Mucosa of descending colon (tissue), 3 donors: ENCODE measurements around the gene FEM1A. TPM values are rescaled to one million over a fixed set of nuclear protein-coding genes. Genes with fewer than 3 reads are reported as not detected.

ENCODE experiments used
- ATAC-seq: fragments of 200-7000 bp; cut with Tn5 transposase; one replicate; pipeline ENCODE4 v1.9.1; 2020; ENCODE audit warnings: mild to moderate bottlenecking, moderate library complexity
- DNase-seq, 3 donors: peaks; one replicate each; pipeline ENCODE4 v3.0.0-alpha.2; 2020
- H3K36me3 ChIP-seq: fragments of 200-600 bp; one replicate; pipeline ENCODE4 v1.8.0; 2021; ENCODE audit warnings: low read depth, mild to moderate bottlenecking
- H3K4me1 ChIP-seq: fragments of 200-600 bp; one replicate; pipeline ENCODE4 v1.8.0; 2021; ENCODE audit warnings: low read depth, mild to moderate bottlenecking
- H3K4me3 ChIP-seq: fragments of 200-600 bp; one replicate; pipeline ENCODE4 v1.8.0; 2021; ENCODE audit warnings: mild to moderate bottlenecking
- H3K9me3 ChIP-seq: fragments of 200-600 bp; one replicate; pipeline ENCODE4 v1.8.0; 2021; ENCODE audit warnings: mild to moderate bottlenecking
- intact Hi-C, 2 donors: fragments of 100-400 bp; cut with DNase I in 1 of 2; cut with micrococcal nuclease in 1 of 2; formaldehyde crosslinking; loops; one replicate each; pipeline versions ENCODE4 v1.11.0 to v1.11.1; 2022; cut with DNase I, micrococcal nuclease
- total RNA-seq, 3 donors: library from RNA; stranded (reverse); fragmentation: NEBNext Ultra II Directional in 2 of 3; extraction: Animal tissue kit (Norgen Biotek cat#: 25700) in 2 of 3; gene quantifications; one replicate each; pipeline versions ENCODE4 v1.2.1 to v1.2.4, GENCODE V29; 2021 to 2023
- TF ChIP-seq, protein P1 (sequence below): fragments of 200-600 bp; IDR thresholded peaks from one replicate; pipeline ENCODE4 v1.8.0; 2022; ENCODE audit warnings: antibody characterized with exemption, mild to moderate bottlenecking
- donor health status: DM: no; HTN: no; CAD: no; lungs with moderate emphysema.
- donor health status: DM: no; HTN: no; CAD: no.
- donor health status: DM: no; HTN: yes; CAD: no.

FEM1A gene
- total RNA-seq, 3 donors from 2014 or later = 10.5 to 15.2 (median 11.4) TPM

DNA sequence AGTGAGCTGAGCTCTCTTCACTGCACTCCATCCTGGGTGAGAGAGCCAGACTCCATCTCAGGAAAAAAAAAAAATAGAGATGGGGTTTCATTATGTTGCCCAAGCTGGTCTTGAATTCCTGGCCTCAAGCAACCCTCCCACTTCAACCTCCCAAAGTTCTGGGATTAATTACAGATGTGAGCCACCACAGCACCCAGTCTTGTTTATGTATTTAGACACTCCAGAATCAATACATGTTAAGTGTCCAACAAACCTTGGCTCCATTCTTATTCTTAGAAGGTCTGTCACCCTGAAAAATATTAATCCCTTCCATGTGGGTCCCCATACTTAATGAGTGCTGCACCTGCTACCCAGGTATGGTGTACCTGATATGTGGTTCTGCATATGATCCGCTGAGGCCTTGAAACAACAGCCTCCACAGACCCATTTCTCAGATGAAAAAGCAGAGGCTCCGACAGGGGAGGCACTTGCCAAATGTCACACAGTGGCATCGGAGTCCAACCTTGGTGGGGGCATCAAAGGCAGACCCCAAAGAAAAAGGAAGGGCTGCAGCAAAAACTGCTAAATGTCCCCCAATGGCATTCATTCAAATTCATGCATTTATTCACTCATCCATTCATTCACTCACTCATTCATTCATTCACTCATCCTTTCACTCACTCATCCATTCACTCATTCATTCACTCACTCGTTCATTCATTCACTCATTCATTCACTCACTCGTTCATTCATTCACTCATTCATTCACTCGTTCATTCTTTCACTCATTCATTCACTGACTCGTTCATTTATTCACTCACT, 23.3 kb downstream of the FEM1A start:
- ATAC-seq (no peak), DNase-seq (no peak)
- TF ChIP-seq, protein P1, sequence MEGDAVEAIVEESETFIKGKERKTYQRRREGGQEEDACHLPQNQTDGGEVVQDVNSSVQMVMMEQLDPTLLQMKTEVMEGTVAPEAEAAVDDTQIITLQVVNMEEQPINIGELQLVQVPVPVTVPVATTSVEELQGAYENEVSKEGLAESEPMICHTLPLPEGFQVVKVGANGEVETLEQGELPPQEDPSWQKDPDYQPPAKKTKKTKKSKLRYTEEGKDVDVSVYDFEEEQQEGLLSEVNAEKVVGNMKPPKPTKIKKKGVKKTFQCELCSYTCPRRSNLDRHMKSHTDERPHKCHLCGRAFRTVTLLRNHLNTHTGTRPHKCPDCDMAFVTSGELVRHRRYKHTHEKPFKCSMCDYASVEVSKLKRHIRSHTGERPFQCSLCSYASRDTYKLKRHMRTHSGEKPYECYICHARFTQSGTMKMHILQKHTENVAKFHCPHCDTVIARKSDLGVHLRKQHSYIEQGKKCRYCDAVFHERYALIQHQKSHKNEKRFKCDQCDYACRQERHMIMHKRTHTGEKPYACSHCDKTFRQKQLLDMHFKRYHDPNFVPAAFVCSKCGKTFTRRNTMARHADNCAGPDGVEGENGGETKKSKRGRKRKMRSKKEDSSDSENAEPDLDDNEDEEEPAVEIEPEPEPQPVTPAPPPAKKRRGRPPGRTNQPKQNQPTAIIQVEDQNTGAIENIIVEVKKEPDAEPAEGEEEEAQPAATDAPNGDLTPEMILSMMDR = no peak
- intact Hi-C loops = loop anchor here in 1 of 2 donors (5.0 kb wide), 1 partner anchor 97 kb away; no protein-coding TSS in a partner anchor
- no peaks in the 10 kb centered on the region for H3K9me3 ChIP-seq
- H3K36me3 ChIP-seq = no peaks in the 10 kb centered on the region
- no peak overlapping the region for H3K4me3 ChIP-seq
- H3K4me1 ChIP-seq = peaks cover 15% of the 10 kb centered on the region

DNA sequence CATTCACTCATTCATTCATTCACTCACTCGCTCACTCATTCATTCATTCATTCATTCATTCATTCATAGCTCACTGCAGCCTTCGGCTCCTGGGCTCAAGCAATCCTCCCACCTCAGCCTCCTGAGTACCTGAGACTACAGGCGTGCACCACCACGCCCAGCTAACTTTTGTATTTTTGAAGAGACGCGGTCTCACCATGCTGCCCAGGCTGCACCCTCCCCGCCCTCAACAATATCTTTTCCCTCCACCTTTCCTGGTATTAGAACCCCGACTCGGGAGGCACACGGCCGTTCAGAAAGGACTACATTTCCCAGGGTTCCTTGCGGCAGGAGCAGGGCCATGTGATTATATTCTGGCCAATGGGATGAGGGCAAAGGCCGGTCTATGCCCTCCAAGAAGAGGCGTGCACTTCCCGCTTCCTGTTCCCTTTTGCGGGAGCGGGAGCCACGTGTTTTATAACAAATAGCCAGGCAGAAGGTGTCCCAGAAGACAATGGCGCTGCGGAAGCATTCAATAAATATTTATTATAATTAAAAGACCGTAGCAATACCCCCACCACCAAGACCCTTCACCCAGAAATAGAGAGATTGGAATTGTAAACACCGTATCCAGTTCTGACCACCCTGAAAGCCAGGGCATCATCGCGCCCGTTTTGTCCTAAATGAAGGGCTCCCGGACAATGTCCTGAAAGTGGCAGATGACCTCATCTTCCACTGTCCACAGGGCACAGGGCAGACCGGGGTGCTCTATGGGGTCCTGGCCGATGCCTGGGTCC, 24.1 kb downstream of the FEM1A start:
- ATAC-seq (peak; percentile 89), DNase-seq (peak; percentile 83 to 95 (median 88))
- TF ChIP-seq, protein P1 = no peak
- peaks cover 15% of the 10 kb centered on the region for H3K4me1 ChIP-seq
- intact Hi-C loops = no loop called here
- no peak overlapping the region for H3K4me3 ChIP-seq
- no peaks in the 10 kb centered on the region for H3K9me3 ChIP-seq
- H3K36me3 ChIP-seq = no peaks in the 10 kb centered on the region

DNA sequence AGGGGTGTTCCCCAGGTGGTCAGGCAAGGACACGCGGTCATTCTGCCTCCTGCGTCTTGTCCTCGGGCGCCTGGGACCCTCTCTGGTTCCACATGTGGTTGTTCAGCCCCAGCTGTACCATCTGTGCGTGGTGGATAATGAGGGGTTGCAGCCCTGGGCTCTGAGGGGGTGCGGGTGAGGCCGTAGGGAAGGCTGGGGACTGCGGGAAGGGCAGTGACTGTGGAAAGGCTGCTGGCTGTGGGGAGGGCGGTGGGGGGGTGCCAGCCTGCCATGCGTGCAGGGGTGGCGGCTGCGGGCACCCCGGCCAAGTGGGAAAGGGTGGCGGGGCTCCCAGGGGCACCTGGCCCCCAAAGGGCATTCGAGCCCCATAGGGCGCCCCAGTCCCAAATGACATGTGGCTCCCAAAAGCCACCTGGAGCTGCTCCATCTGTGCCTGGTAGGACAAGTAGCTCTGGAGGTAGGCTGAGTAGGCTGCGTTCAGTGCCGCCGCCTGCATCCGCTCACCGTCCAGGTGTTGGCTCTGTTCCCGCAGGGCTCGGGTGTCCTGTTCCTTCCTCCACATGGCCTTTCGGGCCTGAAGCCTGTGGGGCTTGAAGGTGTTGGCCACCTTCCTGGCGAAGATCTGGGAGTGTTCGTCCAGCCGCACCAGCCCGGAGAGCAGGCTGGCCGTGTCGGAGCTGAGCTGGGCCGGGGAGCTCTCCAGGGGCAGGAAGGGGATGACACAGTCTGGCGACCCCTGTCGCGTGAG, 24.8 kb downstream of the FEM1A start:
- intact Hi-C loops = no loop called here
- ATAC-seq (no peak), DNase-seq (peak in 2 of 3 donors; percentile 53 to 61)
- peaks cover 15% of the 10 kb centered on the region for H3K4me1 ChIP-seq
- no peaks in the 10 kb centered on the region for H3K9me3 ChIP-seq
- H3K36me3 ChIP-seq = no peaks in the 10 kb centered on the region
- TF ChIP-seq, protein P1 = no peak
- H3K4me3 ChIP-seq = no peak overlapping the region

DNA sequence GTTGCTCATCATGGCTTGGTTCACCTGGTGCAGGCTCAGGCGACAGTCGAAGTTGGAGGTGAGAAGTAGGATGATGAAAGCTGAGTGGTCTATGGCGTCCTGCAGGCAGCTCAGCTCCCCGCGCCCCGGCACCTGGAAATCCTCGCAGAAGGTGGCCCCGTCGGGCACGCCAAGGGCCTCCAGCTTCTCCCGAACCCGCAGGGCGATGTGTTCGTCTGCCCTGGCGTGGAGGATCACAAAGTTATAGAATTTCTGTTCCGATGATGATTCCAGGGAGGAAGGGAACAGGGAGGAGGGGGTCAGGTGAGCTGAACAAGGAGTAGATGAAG, 25.4 kb downstream of the FEM1A start:
- Histone ChIP-seq H3K36me3 (no peaks in the 10 kb centered on the region), H3K4me3 (no peak overlapping the region), H3K9me3 (no peaks in the 10 kb centered on the region), H3K4me1 (peaks cover 15% of the 10 kb centered on the region)
- ATAC-seq = no peak
- intact Hi-C loops = no loop called here
- TF ChIP-seq, protein P1 = no peak
- DNase-seq = no peak

DNA sequence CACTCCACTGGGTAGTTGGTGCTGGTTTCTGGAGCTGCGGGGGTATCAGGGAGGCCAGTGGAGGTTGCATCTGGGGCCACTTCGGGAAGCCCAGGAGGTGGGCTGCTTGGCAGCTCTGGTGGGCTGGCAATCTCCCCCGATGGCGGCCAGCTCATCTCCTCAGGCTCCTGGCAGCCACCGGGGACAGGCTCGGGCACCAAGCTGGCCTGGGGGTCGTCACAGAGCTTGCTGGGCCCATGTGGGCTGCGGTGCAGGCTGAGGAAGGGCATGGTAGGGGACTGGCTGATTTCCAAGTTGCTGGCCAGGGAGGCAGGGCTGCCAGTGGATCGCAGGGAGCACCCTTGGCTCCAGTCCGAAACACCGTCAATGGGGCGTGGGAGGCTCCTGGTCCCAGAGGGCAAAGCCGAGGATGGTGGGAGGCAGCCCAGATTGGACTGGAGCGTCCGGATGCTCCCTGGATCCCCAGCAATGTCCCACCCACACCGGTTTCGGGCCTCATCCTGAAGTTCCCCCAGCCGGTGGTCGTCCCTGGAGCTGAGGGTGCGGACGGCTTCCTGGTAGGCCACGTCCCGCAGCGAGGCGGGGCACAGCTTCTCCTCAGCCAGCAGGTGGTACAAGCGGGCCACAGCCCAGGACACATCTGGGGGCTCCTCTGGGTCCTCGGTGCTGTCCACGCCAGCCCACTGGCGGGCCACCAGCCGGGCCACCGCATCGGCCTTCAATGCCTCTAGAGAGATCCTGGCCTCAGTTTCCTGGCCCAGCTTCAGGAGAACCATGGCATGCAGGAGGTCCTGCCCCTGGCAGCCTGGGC, 26.1 kb downstream of the FEM1A start:
- TF ChIP-seq, protein P1 = no peak
- H3K4me1 ChIP-seq = peaks cover 12% of the 10 kb centered on the region
- H3K36me3 ChIP-seq = no peaks in the 10 kb centered on the region
- H3K9me3 ChIP-seq = no peaks in the 10 kb centered on the region
- intact Hi-C loops = no loop called here
- H3K4me3 ChIP-seq = no peak overlapping the region
- no peak for DNase-seq
- ATAC-seq = no peak
